Mesenchymal stem cell (in vitro differentiated cells and primary cell): Measurements from ENCODE around the gene S100A4.

Experiments used
- DNase-seq: peaks from one replicate; pipeline ENCODE4 v3.0.0-alpha.2; 2013
- H2AFZ ChIP-seq: one replicate; pipeline ENCODE4 v1.6.1; 2013; ENCODE audit warnings: low read depth, mild to moderate bottlenecking, control low read depth, inconsistent platforms, low read length, moderate library complexity
- H2AK5ac ChIP-seq: 2 replicates; pipeline ENCODE4 v1.6.1; 2013; ENCODE audit warnings: low read length, moderate library complexity, mild to moderate bottlenecking, inconsistent platforms; ENCODE audit not compliant: severe bottlenecking
- H2BK120ac ChIP-seq: one replicate; pipeline ENCODE4 v1.6.1; 2013; ENCODE audit warnings: low read depth, mild to moderate bottlenecking, inconsistent platforms, low read length, moderate library complexity
- H2BK12ac ChIP-seq, 2 experiments: one replicate each; pipeline ENCODE4 v1.6.1; 2013; ENCODE audit warnings: inconsistent platforms in 2 of 2, low read length in 2 of 2, mild to moderate bottlenecking in 2 of 2, moderate library complexity in 2 of 2, control low read depth in 1 of 2
- H2BK15ac ChIP-seq: one replicate; pipeline ENCODE4 v1.6.1; 2013; ENCODE audit warnings: mild to moderate bottlenecking, low read depth, inconsistent platforms; ENCODE audit not compliant: poor library complexity, severe bottlenecking
- H2BK5ac ChIP-seq: 2 replicates; pipeline ENCODE4 v1.6.1; 2013; ENCODE audit warnings: low read depth, mild to moderate bottlenecking, low read length, control low read depth, inconsistent platforms; ENCODE audit not compliant: poor library complexity, severe bottlenecking
- H3K14ac ChIP-seq, 2 experiments: one replicate each; pipeline ENCODE4 v1.6.1; 2013; ENCODE audit warnings: inconsistent platforms in 2 of 2, low read length in 2 of 2, control low read depth in 1 of 2, mild to moderate bottlenecking in 1 of 2, moderate library complexity in 1 of 2
- H3K18ac ChIP-seq, 2 experiments: one replicate each; pipeline ENCODE4 v1.6.1; 2013; ENCODE audit warnings: inconsistent platforms in 2 of 2, low read length in 2 of 2, control low read depth in 1 of 2, low read depth in 1 of 2, mild to moderate bottlenecking in 1 of 2
- H3K23ac ChIP-seq, 2 experiments: one replicate each; pipeline ENCODE4 v1.6.1; 2013; ENCODE audit warnings: inconsistent platforms in 2 of 2, low read length in 2 of 2, mild to moderate bottlenecking in 2 of 2, moderate library complexity in 2 of 2, control low read depth in 1 of 2
- H3K27ac ChIP-seq: 2 replicates; pipeline ENCODE4 v1.5.1; 2013; ENCODE audit warnings: mild to moderate bottlenecking, moderate library complexity, low read length, control low read depth, inconsistent platforms; ENCODE audit not compliant: poor library complexity, severe bottlenecking
- H3K27me3 ChIP-seq, 2 experiments: 2 replicates each; pipeline versions ENCODE4 v1.6.1 to v1.7.0; 2013; ENCODE audit warnings: low read length in 2 of 2, mild to moderate bottlenecking in 2 of 2, moderate library complexity in 2 of 2, control low read depth in 1 of 2, inconsistent platforms in 1 of 2; ENCODE audit not compliant: control insufficient read depth in 1 of 2, insufficient read depth in 1 of 2
- H3K36me3 ChIP-seq, 2 experiments: 2 replicates each; pipeline versions ENCODE4 v1.6.1 to v1.7.0; 2013; ENCODE audit warnings: low read length in 2 of 2, control low read depth in 1 of 2, inconsistent platforms in 1 of 2, low read depth in 1 of 2, mild to moderate bottlenecking in 1 of 2; ENCODE audit not compliant: insufficient read depth in 2 of 2, control insufficient read depth in 1 of 2
- H3K4ac ChIP-seq, 2 experiments: one replicate each; pipeline ENCODE4 v1.6.1; 2013; ENCODE audit warnings: inconsistent platforms in 2 of 2, low read length in 2 of 2, mild to moderate bottlenecking in 2 of 2, moderate library complexity in 2 of 2, control low read depth in 1 of 2, low read depth in 1 of 2
- H3K4me1 ChIP-seq: 2 replicates; pipeline ENCODE4 v1.6.1; 2013; ENCODE audit warnings: low read depth, low read length, control low read depth; ENCODE audit not compliant: control insufficient read depth, insufficient read depth
- H3K4me2 ChIP-seq: 2 replicates; pipeline ENCODE4 v1.6.1; 2013; ENCODE audit warnings: low read length, mild to moderate bottlenecking, inconsistent platforms; ENCODE audit not compliant: poor library complexity, severe bottlenecking
- H3K4me3 ChIP-seq, 2 experiments: 2 replicates each; pipeline versions ENCODE4 v1.5.1 to v1.7.0; 2013; ENCODE audit warnings: low read length in 2 of 2, mild to moderate bottlenecking in 2 of 2, control low read depth in 1 of 2, low read depth in 1 of 2; ENCODE audit not compliant: insufficient read depth in 1 of 2
- H3K79me1 ChIP-seq: replicated peaks from 2 replicates; pipeline ENCODE4 v1.6.1; 2013; ENCODE audit warnings: mild to moderate bottlenecking, control low read depth, low read length, inconsistent platforms; ENCODE audit not compliant: poor library complexity, severe bottlenecking
- H3K9ac ChIP-seq: 2 replicates; pipeline ENCODE4 v1.7.0; 2013; ENCODE audit warnings: mild to moderate bottlenecking, low read length, moderate library complexity
- H3K9me3 ChIP-seq: 2 replicates; pipeline ENCODE4 v1.7.0; 2013; ENCODE audit warnings: mild to moderate bottlenecking, low read length; ENCODE audit not compliant: control insufficient read depth
- H4K8ac ChIP-seq: one replicate; pipeline ENCODE4 v1.6.1; 2013; ENCODE audit warnings: inconsistent platforms, mild to moderate bottlenecking, low read length, moderate library complexity
- H4K91ac ChIP-seq: one replicate; pipeline ENCODE4 v1.6.1; 2013; ENCODE audit warnings: mild to moderate bottlenecking, low read length, inconsistent platforms
- WGBS: methylation state at CpG from one replicate; pipeline ENCODE4 v1.1.7; 2013; ENCODE audit warnings: mixed read lengths; 5-methylcytosine and 5-hydroxymethylcytosine counted together

S100A4 gene

DNA sequence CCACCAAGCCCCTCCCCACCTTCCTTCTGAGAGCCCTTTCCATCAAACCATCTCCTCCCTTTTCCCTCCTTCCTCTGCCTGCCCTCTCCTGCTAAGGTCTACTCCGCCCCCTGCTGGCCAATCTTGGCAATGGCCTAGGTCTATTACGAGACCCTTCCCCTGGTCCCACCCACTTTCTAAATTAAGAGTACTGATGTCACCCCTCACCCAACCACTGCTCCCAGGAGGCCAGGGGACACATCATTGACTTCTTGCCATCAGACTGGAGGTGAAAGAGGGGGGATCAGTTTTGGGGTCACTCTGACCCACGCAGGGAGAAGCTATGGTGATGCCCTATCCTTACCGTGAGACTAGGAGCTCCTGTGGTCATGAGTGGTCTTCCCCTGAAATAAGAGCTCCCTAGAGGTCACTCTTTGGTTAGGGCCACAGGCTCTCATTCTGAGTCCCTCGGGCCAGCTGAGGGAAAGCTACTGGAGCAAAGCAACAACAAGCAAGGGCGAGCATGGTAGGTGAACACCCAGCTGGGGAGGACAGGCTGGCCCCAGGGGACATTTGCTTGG, 50.5 kb downstream of the S100A4 start:
- H3K4me3 ChIP-seq, result no peak overlapping the region
- no peak overlapping the region for H3K9ac ChIP-seq
- no peak overlapping the region for H3K18ac ChIP-seq
- H2BK12ac ChIP-seq, result no peak overlapping the region
- no peak overlapping the region for H2AFZ ChIP-seq
- no peak overlapping the region for H2BK15ac ChIP-seq
- no peak overlapping the region for H4K91ac ChIP-seq
- H3K4ac ChIP-seq, result no peak overlapping the region
- no peaks in the 10 kb centered on the region for H3K79me1 ChIP-seq
- no peak overlapping the region for H3K14ac ChIP-seq
- H3K27ac ChIP-seq, result no peak overlapping the region
- H2BK5ac ChIP-seq, result no peak overlapping the region
- H2AK5ac ChIP-seq, result no peak overlapping the region
- no peak overlapping the region for H2BK120ac ChIP-seq
- H3K23ac ChIP-seq, result no peak overlapping the region
- no peaks in the 10 kb centered on the region for H3K4me1 ChIP-seq
- no peak overlapping the region for H3K4me2 ChIP-seq
- no peak overlapping the region for H4K8ac ChIP-seq
- H3K27me3 ChIP-seq, result peaks cover 0 to 15% of the 10 kb centered on the region in 2 experiments
- DNase-seq, result peak; percentile 70
- H3K9me3 ChIP-seq, result no peaks in the 10 kb centered on the region
- no peaks in the 10 kb centered on the region for H3K36me3 ChIP-seq
- WGBS, result 34% methylated on average over 6 of the region's 6 CpGs
